ENCODE measurements around the gene BCAS2. TPM values are rescaled to one million over a fixed set of nuclear protein-coding genes. Genes with fewer than 3 reads are reported as not detected.

Gene BCAS2
- total and polyA plus RNA-seq, 2 experiments from 2014 or later: 53.5 to 58.0 TPM

GRCh38 chr1:114609026-114609425, 27.6 kb upstream of the BCAS2 start:
- Histone ChIP-seq H3K79me2 (no peaks in the 10 kb centered on the region), H3K9me3 (ENCODE audit: low read depth) (no peaks in the 10 kb centered on the region), H3K9me2 (replicated peaks; ENCODE audit: insufficient read depth) (no peaks in the 10 kb centered on the region), H3K4me1 (ENCODE audit: insufficient read depth) (no peaks in the 10 kb centered on the region), H2AFZ (no peak overlapping the region), H3K27ac (no peak overlapping the region), H3K4me3 (no peak overlapping the region), H4K20me1 (ENCODE audit: insufficient read depth, poor library complexity, severe bottlenecking) (no peaks in the 10 kb centered on the region), H3K27me3 (no peaks in the 10 kb centered on the region), H3K4me2 (no peak overlapping the region), H3K36me3 (replicated peaks; ENCODE audit: insufficient read depth, low read depth) (no peaks in the 10 kb centered on the region)
- TF ChIP-seq EZH2 (IDR thresholded peaks at IDR 0.05; ENCODE audit: borderline replicate concordance): no peak
- no peak for TF ChIP-seq EZH2phosphoT487 (IDR thresholded peaks at IDR 0.05; ENCODE audit: low read depth, severe bottlenecking, unreplicated experiment)
- no peak for TF ChIP-seq CTCF (IDR thresholded peaks at IDR 0.05; ENCODE audit: poor library complexity)
- no peak for DNase-seq (ENCODE audit: low spot score)
- whole genome bisulfite sequencing (ENCODE audit: low lambda C conversion rate, missing lambda C conversion rate): 97% methylated on average over 3 of the region's 3 CpGs

- H3K27me3 ChIP-seq: no peaks in the 10 kb centered on the region
- no peak overlapping the region for H3K4me2 ChIP-seq
- no peaks in the 10 kb centered on the region for H4K20me1 ChIP-seq (ENCODE audit: insufficient read depth, poor library complexity, severe bottlenecking)
- no peaks in the 10 kb centered on the region for H3K79me2 ChIP-seq
- H3K9me3 ChIP-seq (ENCODE audit: low read depth): no peaks in the 10 kb centered on the region
- no peaks in the 10 kb centered on the region for H3K36me3 ChIP-seq (replicated peaks; ENCODE audit: insufficient read depth, low read depth)
- no peak overlapping the region for H3K4me3 ChIP-seq
- 85% methylated on average over 1 of the region's 1 CpG for WGBS (ENCODE audit: low lambda C conversion rate, missing lambda C conversion rate)
- H3K4me1 ChIP-seq (ENCODE audit: insufficient read depth): no peaks in the 10 kb centered on the region
- TF ChIP-seq CTCF (IDR thresholded peaks at IDR 0.05; ENCODE audit: poor library complexity): no peak
- no peak for TF ChIP-seq EZH2 (IDR thresholded peaks at IDR 0.05; ENCODE audit: borderline replicate concordance)
- TF ChIP-seq EZH2phosphoT487 (IDR thresholded peaks at IDR 0.05; ENCODE audit: low read depth, severe bottlenecking, unreplicated experiment): no peak
- no peak for DNase-seq (ENCODE audit: low spot score)
- no peak overlapping the region for H3K27ac ChIP-seq
- no peaks in the 10 kb centered on the region for H3K9me2 ChIP-seq (replicated peaks; ENCODE audit: insufficient read depth)
- H2AFZ ChIP-seq: no peak overlapping the region
These were observed 25.8 kb upstream of the BCAS2 start for GRCh38 chr1:114607223-114607622.

- Histone ChIP-seq H2AFZ (no peak overlapping the region), H3K79me2 (no peaks in the 10 kb centered on the region), H3K4me2 (no peak overlapping the region), H3K27ac (no peak overlapping the region), H3K36me3 (replicated peaks; ENCODE audit: insufficient read depth, low read depth) (no peaks in the 10 kb centered on the region), H3K4me3 (no peak overlapping the region), H3K9me2 (replicated peaks; ENCODE audit: insufficient read depth) (no peaks in the 10 kb centered on the region), H3K4me1 (ENCODE audit: insufficient read depth) (no peaks in the 10 kb centered on the region), H4K20me1 (ENCODE audit: insufficient read depth, poor library complexity, severe bottlenecking) (no peaks in the 10 kb centered on the region), H3K27me3 (no peaks in the 10 kb centered on the region), H3K9me3 (ENCODE audit: low read depth) (no peaks in the 10 kb centered on the region)
- WGBS (ENCODE audit: low lambda C conversion rate, missing lambda C conversion rate): 81% methylated on average over 1 of the region's 1 CpG
- TF ChIP-seq EZH2 (IDR thresholded peaks at IDR 0.05; ENCODE audit: borderline replicate concordance) (no peak), EZH2phosphoT487 (IDR thresholded peaks at IDR 0.05; ENCODE audit: low read depth, severe bottlenecking, unreplicated experiment) (no peak), CTCF (IDR thresholded peaks at IDR 0.05; ENCODE audit: poor library complexity) (no peak)
- no peak for DNase-seq (ENCODE audit: low spot score)
These were observed 16.5 kb upstream of the BCAS2 start for GRCh38 chr1:114597949-114598348.

- Histone ChIP-seq H3K36me3 (replicated peaks; ENCODE audit: insufficient read depth, low read depth) (no peaks in the 10 kb centered on the region), H3K27ac (no peak overlapping the region), H3K9me2 (replicated peaks; ENCODE audit: insufficient read depth) (no peaks in the 10 kb centered on the region), H3K4me1 (ENCODE audit: insufficient read depth) (no peaks in the 10 kb centered on the region), H3K4me2 (no peak overlapping the region), H3K9me3 (ENCODE audit: low read depth) (no peaks in the 10 kb centered on the region), H3K27me3 (no peaks in the 10 kb centered on the region), H2AFZ (no peak overlapping the region), H4K20me1 (ENCODE audit: insufficient read depth, poor library complexity, severe bottlenecking) (no peaks in the 10 kb centered on the region), H3K79me2 (no peaks in the 10 kb centered on the region), H3K4me3 (no peak overlapping the region)
- DNase-seq (ENCODE audit: low spot score): no peak
- TF ChIP-seq CTCF (IDR thresholded peaks at IDR 0.05; ENCODE audit: poor library complexity) (no peak), EZH2 (IDR thresholded peaks at IDR 0.05; ENCODE audit: borderline replicate concordance) (no peak), EZH2phosphoT487 (IDR thresholded peaks at IDR 0.05; ENCODE audit: low read depth, severe bottlenecking, unreplicated experiment) (no peak)
These were observed 14.2 kb upstream of the BCAS2 start for GRCh38 chr1:114595602-114596001.
